Parathyroid adenoma (tissue), 2 donors: ENCODE measurements around the gene ICE1.

Experiments used
- H2AFZ ChIP-seq: fragments of 300-600 bp; sonication (generic); one replicate; pipeline ENCODE4 v1.7.0; 2017; ENCODE audit warnings: antibody characterized with exemption, mild to moderate bottlenecking
- H3K27ac ChIP-seq: fragments of 300-600 bp; sonication (generic); one replicate; pipeline ENCODE4 v1.7.0; 2017
- H3K27me3 ChIP-seq: fragments of 300-600 bp; sonication (generic); one replicate; pipeline ENCODE4 v1.7.0; 2017; ENCODE audit warnings: low read length; ENCODE audit not compliant: control insufficient read depth, insufficient read depth
- H3K36me3 ChIP-seq: fragments of 300-600 bp; sonication (generic); one replicate; pipeline ENCODE4 v1.7.0; 2017; ENCODE audit warnings: low read length; ENCODE audit not compliant: control insufficient read depth, insufficient read depth
- H3K4me1 ChIP-seq: fragments of 300-600 bp; sonication (generic); one replicate; pipeline ENCODE4 v1.7.0; 2017; ENCODE audit warnings: control low read depth
- H3K4me2 ChIP-seq: fragments of 300-600 bp; sonication (generic); one replicate; pipeline ENCODE4 v1.7.0; 2017; ENCODE audit warnings: low read length
- H3K4me3 ChIP-seq: fragments of 300-600 bp; sonication (generic); one replicate; pipeline ENCODE4 v1.7.0; 2017; ENCODE audit warnings: low read depth, low read length
- H3K79me2 ChIP-seq: fragments of 300-600 bp; sonication (generic); one replicate; pipeline ENCODE4 v1.7.0; 2017; ENCODE audit warnings: control low read depth
- H3K9ac ChIP-seq: fragments of 300-600 bp; sonication (generic); one replicate; pipeline ENCODE4 v1.7.0; 2017; ENCODE audit warnings: mild to moderate bottlenecking
- H3K9me3 ChIP-seq: fragments of 300-600 bp; sonication (generic); one replicate; pipeline ENCODE4 v1.7.0; 2017; ENCODE audit warnings: low read length; ENCODE audit not compliant: control insufficient read depth
- TF ChIP-seq, protein P1 (sequence below): fragments of 300-600 bp; sonication (generic); IDR thresholded peaks from one replicate; pipeline ENCODE4 v1.7.0; 2017; ENCODE audit warnings: antibody characterized with exemption, mild to moderate bottlenecking
- donor health status: primary hyperparathyroidism.

The ICE1 gene

GRCh38 chr5:5424736-5425135, 2.3 kb downstream of the ICE1 start:
- H2AFZ ChIP-seq, result no peak overlapping the region
- H3K4me3 ChIP-seq, result no peak overlapping the region
- H3K27me3 ChIP-seq, result no peaks in the 10 kb centered on the region
- H3K4me1 ChIP-seq, result peaks cover 42% of the 10 kb centered on the region
- no peak overlapping the region for H3K9ac ChIP-seq
- no peak overlapping the region for H3K27ac ChIP-seq
- peaks cover 68% of the 10 kb centered on the region for H3K79me2 ChIP-seq
- TF ChIP-seq, protein P1, sequence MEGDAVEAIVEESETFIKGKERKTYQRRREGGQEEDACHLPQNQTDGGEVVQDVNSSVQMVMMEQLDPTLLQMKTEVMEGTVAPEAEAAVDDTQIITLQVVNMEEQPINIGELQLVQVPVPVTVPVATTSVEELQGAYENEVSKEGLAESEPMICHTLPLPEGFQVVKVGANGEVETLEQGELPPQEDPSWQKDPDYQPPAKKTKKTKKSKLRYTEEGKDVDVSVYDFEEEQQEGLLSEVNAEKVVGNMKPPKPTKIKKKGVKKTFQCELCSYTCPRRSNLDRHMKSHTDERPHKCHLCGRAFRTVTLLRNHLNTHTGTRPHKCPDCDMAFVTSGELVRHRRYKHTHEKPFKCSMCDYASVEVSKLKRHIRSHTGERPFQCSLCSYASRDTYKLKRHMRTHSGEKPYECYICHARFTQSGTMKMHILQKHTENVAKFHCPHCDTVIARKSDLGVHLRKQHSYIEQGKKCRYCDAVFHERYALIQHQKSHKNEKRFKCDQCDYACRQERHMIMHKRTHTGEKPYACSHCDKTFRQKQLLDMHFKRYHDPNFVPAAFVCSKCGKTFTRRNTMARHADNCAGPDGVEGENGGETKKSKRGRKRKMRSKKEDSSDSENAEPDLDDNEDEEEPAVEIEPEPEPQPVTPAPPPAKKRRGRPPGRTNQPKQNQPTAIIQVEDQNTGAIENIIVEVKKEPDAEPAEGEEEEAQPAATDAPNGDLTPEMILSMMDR, result no peak
- H3K36me3 ChIP-seq, result no peaks in the 10 kb centered on the region
- no peaks in the 10 kb centered on the region for H3K9me3 ChIP-seq
- H3K4me2 ChIP-seq, result no peak overlapping the region

DNA sequence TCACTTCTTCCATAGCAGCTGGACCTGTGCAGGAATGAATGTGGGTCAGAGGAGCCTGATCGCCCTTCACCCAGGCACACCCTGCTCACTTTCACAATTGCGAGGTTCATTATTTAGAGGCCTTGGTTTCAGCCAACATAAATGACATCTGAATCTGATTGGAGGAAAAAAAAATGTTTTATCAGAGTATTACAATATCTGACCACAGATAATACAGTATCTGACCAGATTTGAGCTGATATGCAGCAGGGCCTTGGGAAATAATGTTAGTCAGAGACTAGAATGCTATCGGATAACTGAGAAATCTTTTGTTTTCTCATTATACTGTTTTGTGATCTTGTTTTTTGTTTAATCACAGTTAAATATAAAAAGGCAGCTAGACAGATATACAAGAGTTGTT, 7.7 kb downstream of the ICE1 start:
- TF ChIP-seq, protein P1, result no peak
- H3K27me3 ChIP-seq, result no peaks in the 10 kb centered on the region
- H3K4me3 ChIP-seq, result no peak overlapping the region
- H3K9me3 ChIP-seq, result no peaks in the 10 kb centered on the region
- no peak overlapping the region for H3K9ac ChIP-seq
- no peak overlapping the region for H2AFZ ChIP-seq
- peaks cover 36% of the 10 kb centered on the region for H3K4me1 ChIP-seq
- H3K27ac ChIP-seq, result no peak overlapping the region
- no peaks in the 10 kb centered on the region for H3K36me3 ChIP-seq
- no peak overlapping the region for H3K4me2 ChIP-seq
- H3K79me2 ChIP-seq, result peaks cover 55% of the 10 kb centered on the region

- Histone ChIP-seq H2AFZ (no peak overlapping the region), H3K27me3 (no peaks in the 10 kb centered on the region), H3K9ac (no peak overlapping the region), H3K36me3 (no peaks in the 10 kb centered on the region), H3K27ac (no peak overlapping the region), H3K9me3 (no peaks in the 10 kb centered on the region), H3K79me2 (peaks cover 36% of the 10 kb centered on the region), H3K4me2 (no peak overlapping the region), H3K4me1 (peaks cover 28% of the 10 kb centered on the region), H3K4me3 (no peak overlapping the region)
- TF ChIP-seq, protein P1, result no peak
These were observed 9.7 kb downstream of the ICE1 start for GRCh38 chr5:5432020-5432707.

- H2AFZ ChIP-seq, result no peak overlapping the region
- H3K27ac ChIP-seq, result no peak overlapping the region
- H3K79me2 ChIP-seq, result peaks cover 6% of the 10 kb centered on the region
- no peak overlapping the region for H3K9ac ChIP-seq
- H3K9me3 ChIP-seq, result no peaks in the 10 kb centered on the region
- no peak overlapping the region for H3K4me3 ChIP-seq
- H3K36me3 ChIP-seq, result no peaks in the 10 kb centered on the region
- no peaks in the 10 kb centered on the region for H3K27me3 ChIP-seq
- H3K4me1 ChIP-seq, result peaks cover 11% of the 10 kb centered on the region
- H3K4me2 ChIP-seq, result no peak overlapping the region
- TF ChIP-seq, protein P1, result no peak
These were observed 13.8 kb downstream of the ICE1 start for GRCh38 chr5:5436203-5436760.
